GM18870 (cell line): ENCODE data around the gene SDCBP2.

Experiments used
- ATAC-seq: cut with Tn5 transposase; IDR thresholded peaks from one replicate; pipeline ENCODE4 v1.9.1; 2021; ENCODE audit warnings: moderate library complexity; ENCODE audit not compliant: unreplicated experiment

The SDCBP2 gene

GRCh38 chr20:1278993-1279392 lies 49.9 kb downstream of the SDCBP2 start:
- ATAC-seq, result no peak

- no peak for ATAC-seq
These were observed 51.2 kb downstream of the SDCBP2 start for GRCh38 chr20:1277529-1278322.

- ATAC-seq, result no peak
These were observed 53.0 kb downstream of the SDCBP2 start for GRCh38 chr20:1275919-1276318.

DNA sequence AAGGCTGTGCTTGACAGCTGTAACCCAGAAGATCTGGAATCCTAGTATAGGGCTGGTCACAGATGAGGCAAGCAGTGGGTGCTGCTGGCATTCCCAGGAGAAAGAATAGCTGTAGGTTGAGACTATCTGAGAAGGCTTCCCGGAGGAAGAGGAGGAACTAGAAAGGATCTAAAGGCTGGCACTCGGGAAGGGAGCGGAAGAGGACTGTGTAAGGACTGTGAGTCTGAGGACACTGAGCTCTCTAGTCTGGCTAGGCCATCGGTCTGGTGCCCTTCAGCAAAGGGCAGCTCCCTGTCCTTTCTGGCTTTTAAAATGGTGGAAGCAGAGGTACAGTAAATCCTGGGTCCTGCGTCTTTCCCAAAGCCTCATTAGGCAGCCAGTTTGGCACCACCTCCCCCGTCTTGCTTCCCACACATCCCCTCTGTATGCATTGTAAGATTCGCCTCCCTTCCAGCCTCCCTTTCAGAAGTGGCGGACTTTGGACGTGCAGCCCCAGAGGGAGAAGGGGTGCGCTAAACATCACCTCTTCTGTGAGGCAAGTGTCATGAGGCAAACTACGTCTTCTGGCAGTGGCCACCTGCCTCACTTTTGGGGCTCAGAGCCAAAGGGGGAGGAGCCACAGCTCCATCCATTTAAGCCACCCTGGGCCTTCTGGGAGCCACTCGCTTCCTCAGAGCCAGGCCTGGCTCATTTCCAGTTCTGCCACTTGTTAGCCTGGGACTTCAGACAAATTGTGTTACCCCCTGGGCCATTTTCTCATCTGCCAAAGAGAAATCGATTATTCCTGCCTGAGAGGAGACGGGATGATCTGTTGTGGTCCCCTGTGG lies 54.2 kb downstream of the SDCBP2 start:
- no peak for ATAC-seq

- ATAC-seq, result no peak
These were observed 55.6 kb downstream of the SDCBP2 start for GRCh38 chr20:1273366-1273765.

- no peak for ATAC-seq
These were observed 56.4 kb downstream of the SDCBP2 start for GRCh38 chr20:1272368-1273100.

DNA sequence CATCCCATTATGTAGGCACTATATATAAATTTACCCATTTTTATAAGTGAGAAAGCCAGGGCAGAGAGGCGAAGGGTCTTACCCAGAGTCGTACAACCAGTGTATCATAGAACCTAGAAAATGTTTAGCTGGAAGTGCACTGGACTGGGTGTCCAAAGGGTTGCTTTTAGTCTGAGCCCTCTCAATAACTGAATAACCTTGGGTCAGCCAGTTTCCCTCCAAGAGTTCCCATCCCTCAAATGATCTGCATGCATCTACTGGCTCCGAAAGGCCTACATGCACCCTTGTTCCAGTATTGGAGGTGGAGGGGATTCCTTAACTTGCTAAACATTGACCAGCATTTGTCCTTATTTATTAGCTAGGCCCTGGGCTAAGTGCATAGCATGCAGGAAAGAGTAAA lies 59.1 kb downstream of the SDCBP2 start:
- no peak for ATAC-seq

DNA sequence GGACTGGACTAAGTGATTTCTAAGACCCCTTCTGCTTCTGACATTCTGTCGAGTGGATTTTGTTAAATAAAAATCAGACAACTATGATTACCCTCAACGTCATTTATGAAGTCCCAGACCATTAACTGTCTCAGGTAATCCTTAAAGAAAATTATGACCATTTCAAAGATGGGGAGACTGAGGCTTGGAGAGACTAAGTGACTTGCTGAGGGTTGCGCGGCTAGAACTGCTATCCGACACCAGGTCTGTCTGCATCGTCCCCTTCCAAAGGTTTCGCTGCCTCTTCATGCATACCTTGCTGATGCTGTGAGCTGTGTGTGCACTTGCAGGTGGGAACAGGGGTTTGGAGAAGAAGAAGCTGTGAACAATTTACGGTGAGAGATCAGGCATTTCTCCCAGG lies 59.7 kb downstream of the SDCBP2 start:
- ATAC-seq, result no peak

DNA sequence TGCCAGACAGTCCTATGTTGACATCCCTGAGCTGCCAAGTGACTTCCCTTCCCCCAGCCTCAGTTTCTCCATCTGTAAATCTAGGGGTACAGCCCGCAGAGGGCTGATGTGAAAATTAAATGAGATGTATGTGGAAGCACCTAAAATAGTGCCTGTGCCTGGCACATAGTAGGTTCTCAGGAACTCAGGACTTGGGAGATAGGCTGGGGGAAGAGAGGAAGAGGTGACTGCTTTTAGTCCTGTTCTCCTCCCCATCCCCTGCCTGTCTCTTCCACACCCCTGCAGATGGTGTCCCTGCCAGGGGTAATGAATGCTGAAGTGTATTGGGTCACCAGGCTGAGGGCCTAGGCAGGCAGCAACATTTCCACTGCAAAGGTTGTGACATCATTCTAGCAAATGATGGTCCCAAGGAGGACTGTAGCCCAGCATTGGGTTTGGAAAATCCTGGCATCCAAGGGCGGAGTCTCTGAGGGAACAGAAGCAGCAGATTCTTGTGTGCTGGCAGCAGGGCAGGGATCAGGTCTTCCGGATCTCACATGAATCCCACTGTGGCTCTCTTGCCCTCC lies 61.0 kb downstream of the SDCBP2 start:
- ATAC-seq, result no peak

- no peak for ATAC-seq
These were observed 61.8 kb downstream of the SDCBP2 start for GRCh38 chr20:1267161-1267560.

GRCh38 chr20:1266167-1266973 lies 62.6 kb downstream of the SDCBP2 start, which contains the start of gene SNPH:
SNPH (plus strand) TSS chr20:1266294; CDS start chr20:1296240, 29,946 bp downstream.
- no peak for ATAC-seq

- no peak for ATAC-seq
These were observed 63.1 kb downstream of the SDCBP2 start for GRCh38 chr20:1265916-1266166.

- no peak for ATAC-seq
These were observed 63.6 kb downstream of the SDCBP2 start for GRCh38 chr20:1265226-1265915.

DNA sequence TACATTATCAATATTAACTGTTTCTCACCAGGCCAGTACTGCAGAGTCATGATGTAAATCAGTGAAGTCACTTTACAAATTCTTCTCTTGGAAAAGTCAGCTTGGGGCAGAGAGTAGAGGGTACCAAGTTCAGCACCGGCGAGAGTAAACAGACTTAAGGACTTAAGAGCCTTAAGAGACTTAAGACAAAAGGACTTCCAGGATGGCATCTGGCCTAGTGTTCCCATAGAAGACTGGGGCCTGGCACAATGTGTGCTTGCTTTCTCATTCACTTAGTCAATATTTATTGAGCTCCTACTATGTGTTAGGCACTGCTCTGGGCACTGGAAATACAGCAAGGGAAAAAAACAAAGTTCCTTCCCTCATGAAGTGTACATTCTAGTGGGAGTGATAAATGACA lies 64.2 kb downstream of the SDCBP2 start:
- ATAC-seq, result no peak

GRCh38 chr20:1263853-1264252 lies 65.1 kb downstream of the SDCBP2 start:
- ATAC-seq, result no peak
